Hepatocyte (in vitro differentiated cells): ENCODE measurements around the gene UTP25. TPM values are rescaled to one million over a fixed set of nuclear protein-coding genes. Genes with fewer than 3 reads are reported as not detected.
A peak's percentile ranks its signal among the peaks of the same experiment; 100 is the strongest.
"Not testable (repeated sequence)": the region's sequence is repeated elsewhere in the genome, so short reads cannot be mapped to it uniquely, and the experiment has no call there.

Source experiments
- DNase-seq: peaks from one replicate; pipeline ENCODE4 v3.0.0-alpha.2; 2016; ENCODE audit warnings: low spot score
- H2AFZ ChIP-seq: fragments of 200-600 bp; sonication (generic); 2 replicates; pipeline ENCODE4 v1.6.0; 2016; ENCODE audit warnings: antibody characterized with exemption, mild to moderate bottlenecking
- H3K27ac ChIP-seq: fragments of 200-600 bp; sonication (generic); 2 replicates; pipeline ENCODE4 v1.5.1; 2016; ENCODE audit warnings: mild to moderate bottlenecking
- H3K27me3 ChIP-seq: fragments of 200-600 bp; sonication (generic); 2 replicates; pipeline ENCODE4 v1.6.1; 2016
- H3K36me3 ChIP-seq: fragments of 200-600 bp; sonication (generic); replicated peaks from 2 replicates; pipeline ENCODE4 v1.5.1; 2016; ENCODE audit warnings: low read depth; ENCODE audit not compliant: insufficient read depth
- H3K4me1 ChIP-seq: fragments of 200-600 bp; sonication (generic); 2 replicates; pipeline ENCODE4 v1.5.1; 2016; ENCODE audit warnings: mild to moderate bottlenecking, moderate library complexity; ENCODE audit not compliant: insufficient read depth
- H3K4me2 ChIP-seq: fragments of 200-600 bp; sonication (generic); 2 replicates; pipeline ENCODE4 v1.6.0; 2016
- H3K4me3 ChIP-seq: fragments of 200-600 bp; sonication (generic); 2 replicates; pipeline ENCODE4 v1.5.1; 2016; ENCODE audit warnings: mild to moderate bottlenecking
- H3K79me2 ChIP-seq: fragments of 200-600 bp; sonication (generic); 2 replicates; pipeline ENCODE4 v1.6.0; 2017; ENCODE audit warnings: mild to moderate bottlenecking
- H3K9me2 ChIP-seq: fragments of 200-600 bp; sonication (generic); replicated peaks from 2 replicates; pipeline ENCODE4 v1.6.0; 2017; ENCODE audit warnings: mild to moderate bottlenecking; ENCODE audit not compliant: insufficient read depth
- H3K9me3 ChIP-seq: fragments of 200-600 bp; sonication (generic); 2 replicates; pipeline ENCODE4 v1.5.1; 2016; ENCODE audit warnings: low read depth, mild to moderate bottlenecking
- H4K20me1 ChIP-seq: fragments of 200-600 bp; sonication (generic); 2 replicates; pipeline ENCODE4 v1.6.0; 2016; ENCODE audit warnings: mild to moderate bottlenecking; ENCODE audit not compliant: insufficient read depth, poor library complexity, severe bottlenecking
- EZH2 ChIP-seq: fragments of 200-600 bp; sonication (generic); IDR thresholded peaks from 2 replicates; pipeline ENCODE4 v1.6.1; 2016; ENCODE audit warnings: antibody characterized with exemption, mild to moderate bottlenecking, borderline replicate concordance
- EZH2phosphoT487 ChIP-seq: fragments of 200-600 bp; sonication (generic); IDR thresholded peaks from one replicate; pipeline ENCODE4 v1.6.1; 2018; ENCODE audit warnings: antibody characterized with exemption, mild to moderate bottlenecking, low read depth, moderate library complexity; ENCODE audit not compliant: unreplicated experiment, severe bottlenecking
- WGBS: methylation state at CpG from one replicate; pipeline ENCODE4 v1.1.6; 2016; ENCODE audit warnings: low lambda C conversion rate; ENCODE audit errors: missing lambda C conversion rate; 5-methylcytosine and 5-hydroxymethylcytosine counted together
- polyA plus RNA-seq: library from polyadenylated mRNA; unstranded; fragments of >200 nt; fragmentation: Nextera tagmentation; extraction: Ambion mirVana; gene quantifications from 2 replicates; pipeline ENCODE4 v1.2.1, GENCODE V29; 2016
- total RNA-seq: library from RNA; depleted of rRNA; stranded (reverse); fragments of >200 nt; gene quantifications from 2 replicates; pipeline ENCODE4 v1.2.3, GENCODE V29; 2014
- TF ChIP-seq, protein P1 (sequence below): fragments of 200-600 bp; sonication (generic); IDR thresholded peaks from 2 replicates; pipeline ENCODE4 v1.5.1; 2016; ENCODE audit warnings: antibody characterized with exemption, mild to moderate bottlenecking; ENCODE audit not compliant: poor library complexity

The UTP25 gene
- total and polyA plus RNA-seq, 2 experiments from 2014 or later: 3.2 to 8.0 TPM

DNA sequence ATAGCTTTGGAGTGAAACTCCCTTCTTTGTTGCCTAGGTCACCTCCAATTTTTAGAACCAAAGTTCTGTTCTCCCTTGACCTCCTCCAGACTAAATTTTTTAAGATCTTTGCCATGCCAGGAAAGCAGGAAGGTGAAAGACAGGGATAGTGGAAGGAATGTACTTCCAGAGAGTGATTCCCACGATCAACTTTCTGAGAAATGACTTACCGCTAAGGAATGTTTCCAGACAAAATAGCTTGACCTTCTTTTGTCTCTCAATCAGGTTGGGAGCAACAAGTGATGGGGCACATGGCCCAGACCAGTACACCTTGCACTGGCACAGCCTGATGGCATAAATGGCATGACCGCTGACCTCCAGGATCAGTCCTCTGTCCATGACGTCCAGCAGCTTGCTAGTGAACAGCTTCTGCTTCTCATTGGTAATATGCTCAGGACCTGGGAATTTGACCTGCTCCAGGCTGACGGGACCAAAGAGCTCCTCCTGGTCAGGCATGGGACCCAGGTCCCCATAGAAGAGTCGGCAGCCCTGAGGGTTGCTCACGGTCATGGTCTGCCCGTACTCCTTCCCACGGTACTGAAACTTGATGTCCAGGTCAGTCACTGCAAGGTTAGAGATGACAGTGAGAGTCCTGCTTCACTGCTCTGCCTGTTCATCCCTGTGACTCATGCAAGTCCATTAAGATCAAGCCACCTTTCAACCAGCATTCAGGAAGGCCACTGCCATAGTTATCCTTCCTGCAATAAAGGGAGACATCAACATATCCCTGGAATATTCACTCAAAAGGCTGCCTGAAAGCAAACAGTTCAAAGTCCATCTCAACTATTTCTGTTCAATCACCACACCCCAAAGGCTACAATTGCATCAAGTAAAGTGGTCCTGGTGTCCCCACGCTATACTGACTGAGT lies 37.2 kb upstream of the UTP25 start:
- Histone ChIP-seq H3K9me3 (no peaks in the 10 kb centered on the region), H3K27ac (peak overlapping the region; percentile 90), H3K9me2 (no peaks in the 10 kb centered on the region), H3K4me1 (peaks cover 11% of the 10 kb centered on the region), H3K27me3 (no peaks in the 10 kb centered on the region), H4K20me1 (no peaks in the 10 kb centered on the region), H3K4me2 (peak overlapping the region; percentile 50), H3K4me3 (no peak overlapping the region), H3K36me3 (peaks cover 8% of the 10 kb centered on the region), H2AFZ (no peak overlapping the region), H3K79me2 (no peaks in the 10 kb centered on the region)
- TF ChIP-seq EZH2phosphoT487 (no peak), EZH2 (no peak)
- 86% methylated on average over 10 of the region's 10 CpGs for WGBS
- DNase-seq: peak; percentile 53

DNA sequence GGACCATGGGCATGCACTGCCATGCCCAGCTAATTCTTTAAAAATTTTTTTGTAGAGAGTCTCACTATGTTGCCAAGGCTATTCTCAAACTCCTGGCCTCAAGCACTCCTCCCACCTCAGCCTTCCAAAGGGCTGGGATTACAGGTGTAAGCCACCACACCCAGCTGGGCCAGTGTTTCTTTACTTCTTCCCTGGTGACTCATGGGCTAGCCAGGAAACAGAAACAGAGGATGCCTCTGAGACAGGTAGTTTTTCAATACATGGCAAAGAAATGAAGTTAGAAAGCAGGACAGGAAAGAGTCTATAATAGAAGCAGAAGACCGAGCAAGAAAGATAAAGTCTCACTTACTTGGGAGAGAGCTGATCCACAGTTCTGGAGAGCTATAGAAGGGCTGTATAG lies 35.9 kb upstream of the UTP25 start:
- 88% methylated on average over 1 of the region's 1 CpG for WGBS
- H3K4me1 ChIP-seq: peaks cover 16% of the 10 kb centered on the region

DNA sequence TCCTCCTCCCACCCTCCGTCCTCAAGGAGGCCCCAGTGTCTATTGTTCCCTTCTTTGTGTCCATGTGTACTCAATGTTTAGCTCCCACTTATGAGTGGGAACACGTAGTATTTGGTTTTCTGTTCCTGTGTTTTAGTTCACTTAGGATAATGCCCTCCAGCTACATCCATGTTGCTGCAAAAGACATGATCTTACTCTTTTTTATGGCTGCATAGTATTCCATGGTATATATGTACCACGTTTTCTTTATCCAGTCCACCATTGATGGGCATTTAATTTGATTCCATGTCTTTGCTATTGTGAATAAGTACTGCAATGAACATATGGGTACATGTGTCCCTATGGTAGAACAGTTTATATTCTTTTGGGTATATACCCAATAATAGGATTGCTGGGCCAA lies 34.1 kb upstream of the UTP25 start:
- not testable (repeated sequence) for H3K4me3 ChIP-seq, H2AFZ ChIP-seq, H3K4me2 ChIP-seq, H3K36me3 ChIP-seq, H3K9me2 ChIP-seq, DNase-seq, H3K79me2 ChIP-seq, H3K9me3 ChIP-seq, H3K27me3 ChIP-seq, H3K27ac ChIP-seq, H4K20me1 ChIP-seq
- 93% methylated on average over 3 of the region's 3 CpGs for WGBS
- H3K4me1 ChIP-seq: peaks cover 16% of the 10 kb centered on the region

More for the DNA sequence above, 35.9 kb upstream of the UTP25 start:
- peak overlapping the region; percentile 89 for H3K27ac ChIP-seq
- no peaks in the 10 kb centered on the region for H3K27me3 ChIP-seq
- H2AFZ ChIP-seq: no peak overlapping the region
- no peaks in the 10 kb centered on the region for H3K79me2 ChIP-seq
- TF ChIP-seq EZH2 (no peak), EZH2phosphoT487 (no peak)
- TF ChIP-seq, protein P1, sequence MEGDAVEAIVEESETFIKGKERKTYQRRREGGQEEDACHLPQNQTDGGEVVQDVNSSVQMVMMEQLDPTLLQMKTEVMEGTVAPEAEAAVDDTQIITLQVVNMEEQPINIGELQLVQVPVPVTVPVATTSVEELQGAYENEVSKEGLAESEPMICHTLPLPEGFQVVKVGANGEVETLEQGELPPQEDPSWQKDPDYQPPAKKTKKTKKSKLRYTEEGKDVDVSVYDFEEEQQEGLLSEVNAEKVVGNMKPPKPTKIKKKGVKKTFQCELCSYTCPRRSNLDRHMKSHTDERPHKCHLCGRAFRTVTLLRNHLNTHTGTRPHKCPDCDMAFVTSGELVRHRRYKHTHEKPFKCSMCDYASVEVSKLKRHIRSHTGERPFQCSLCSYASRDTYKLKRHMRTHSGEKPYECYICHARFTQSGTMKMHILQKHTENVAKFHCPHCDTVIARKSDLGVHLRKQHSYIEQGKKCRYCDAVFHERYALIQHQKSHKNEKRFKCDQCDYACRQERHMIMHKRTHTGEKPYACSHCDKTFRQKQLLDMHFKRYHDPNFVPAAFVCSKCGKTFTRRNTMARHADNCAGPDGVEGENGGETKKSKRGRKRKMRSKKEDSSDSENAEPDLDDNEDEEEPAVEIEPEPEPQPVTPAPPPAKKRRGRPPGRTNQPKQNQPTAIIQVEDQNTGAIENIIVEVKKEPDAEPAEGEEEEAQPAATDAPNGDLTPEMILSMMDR: no peak
- no peaks in the 10 kb centered on the region for H3K9me3 ChIP-seq
- no peaks in the 10 kb centered on the region for H4K20me1 ChIP-seq
- no peak overlapping the region for H3K4me2 ChIP-seq
- no peaks in the 10 kb centered on the region for H3K9me2 ChIP-seq
- no peak overlapping the region for H3K4me3 ChIP-seq
- peak; percentile 35 for DNase-seq
- H3K36me3 ChIP-seq: peaks cover 8% of the 10 kb centered on the region

DNA sequence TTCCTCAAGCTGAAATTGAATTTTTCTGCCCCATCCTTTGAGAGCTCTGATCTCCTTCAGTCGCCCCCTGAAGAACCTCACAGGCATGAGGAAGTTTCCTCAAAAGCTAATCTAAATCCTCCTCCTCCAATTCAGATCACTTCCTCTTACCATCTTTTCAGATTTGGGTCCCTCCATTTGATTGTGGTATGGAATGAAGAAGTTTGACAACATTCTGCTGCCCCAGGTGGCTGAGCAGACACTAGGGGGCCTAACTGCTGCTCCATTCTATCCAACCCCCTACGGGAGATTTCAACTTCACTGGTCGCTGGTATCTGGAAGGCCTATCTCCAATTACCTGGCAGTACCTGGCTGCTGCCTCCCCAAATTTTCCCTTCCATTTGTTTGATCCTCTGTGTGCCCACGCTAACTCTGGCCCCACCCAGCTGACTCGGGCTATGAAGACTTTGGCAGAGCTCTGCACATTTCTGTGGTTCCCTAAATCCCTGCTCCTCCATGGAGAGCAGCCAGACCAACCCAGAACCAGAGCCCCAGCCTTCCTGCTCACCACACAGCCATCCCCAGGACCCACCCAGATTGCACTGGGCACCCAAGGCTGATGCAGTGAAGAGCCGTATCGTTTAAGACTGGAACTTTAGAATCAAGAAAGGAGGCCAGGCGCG lies 29.7 kb upstream of the UTP25 start:
- Histone ChIP-seq H4K20me1 (peaks cover 3% of the 10 kb centered on the region), H2AFZ (no peak overlapping the region), H3K27ac (peak overlapping the region; percentile 20), H3K9me2 (no peaks in the 10 kb centered on the region), H3K4me2 (no peak overlapping the region), H3K36me3 (peaks cover 8% of the 10 kb centered on the region), H3K79me2 (peaks cover 44% of the 10 kb centered on the region), H3K27me3 (no peaks in the 10 kb centered on the region), H3K4me1 (peaks cover 5% of the 10 kb centered on the region), H3K9me3 (no peaks in the 10 kb centered on the region), H3K4me3 (no peak overlapping the region)
- no peak for DNase-seq
- WGBS: 81% methylated on average over 9 of the region's 9 CpGs
- TF ChIP-seq, protein P1: no peak
- TF ChIP-seq EZH2 (no peak), EZH2phosphoT487 (no peak)
